Central memory CD4-positive, alpha-beta T cell (primary cell): Measurements from ENCODE around the gene HNRNPUL1.
"Not testable (repeated sequence)": the region's sequence is repeated elsewhere in the genome, so short reads cannot be mapped to it uniquely, and the experiment has no call there.

ENCODE experiments used
- DNase-seq: peaks from one replicate; pipeline ENCODE4 v3.0.0; 2022

The HNRNPUL1 gene

DNA sequence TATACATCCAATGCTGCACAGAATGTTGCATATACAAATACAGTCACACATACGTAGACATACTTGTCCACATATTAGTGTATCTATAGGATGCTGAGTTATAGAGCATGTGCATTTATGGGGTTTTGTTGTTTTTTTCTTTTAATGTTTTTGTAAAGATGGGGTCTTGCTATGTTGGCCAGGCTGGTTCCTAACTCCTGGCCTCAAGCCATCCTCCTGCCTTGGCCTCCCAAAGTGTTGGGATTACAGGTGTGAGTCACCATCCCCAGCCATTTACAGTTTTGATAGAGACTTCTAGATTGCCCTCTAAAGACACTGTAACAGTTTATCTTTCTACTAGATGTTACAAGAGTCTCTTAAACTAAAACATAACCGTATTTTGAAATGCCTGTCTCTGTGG lies 14.3 kb downstream of the HNRNPUL1 start:
- DNase-seq = no peak

DNA sequence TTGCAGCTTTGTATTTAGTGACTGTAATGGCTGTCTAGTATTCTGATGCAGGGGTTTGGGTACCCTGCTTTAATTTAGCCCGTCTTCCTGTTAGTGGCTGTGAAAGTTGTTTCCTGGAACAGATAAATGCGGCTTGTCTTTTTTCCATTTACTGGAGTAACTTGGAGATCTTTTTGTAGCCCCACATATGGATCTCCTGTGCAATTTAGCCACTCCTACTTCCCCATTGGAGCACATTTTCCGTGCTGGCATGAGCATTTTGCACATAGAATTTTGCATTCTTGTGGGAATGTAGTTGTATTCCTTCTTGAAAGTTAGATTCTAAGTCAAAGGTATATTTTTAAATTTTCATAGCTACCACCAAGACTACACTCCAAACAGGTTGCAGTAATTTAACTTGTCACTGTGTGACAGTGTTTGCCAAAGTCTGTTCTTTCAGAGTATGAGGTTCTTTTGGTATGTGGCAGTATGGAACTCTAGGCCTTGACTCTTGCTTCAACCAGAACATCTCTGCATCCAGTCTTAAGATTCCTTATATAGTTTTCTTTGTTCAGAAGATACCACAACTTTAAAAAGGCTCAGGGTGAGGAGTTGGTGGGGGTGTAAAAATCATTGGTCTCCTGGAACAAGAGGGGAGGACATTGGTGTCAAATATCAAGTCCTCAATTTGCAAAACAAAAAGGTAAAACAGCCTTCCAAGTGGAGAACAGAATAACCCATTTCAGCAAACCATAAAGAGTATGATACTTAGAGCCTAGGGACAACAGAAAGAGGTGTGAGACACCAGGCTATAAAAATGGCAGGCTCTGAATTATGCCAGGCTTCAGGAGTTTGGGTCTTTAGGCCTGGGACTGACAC lies 24.7 kb downstream of the HNRNPUL1 start:
- DNase-seq = no peak

DNA sequence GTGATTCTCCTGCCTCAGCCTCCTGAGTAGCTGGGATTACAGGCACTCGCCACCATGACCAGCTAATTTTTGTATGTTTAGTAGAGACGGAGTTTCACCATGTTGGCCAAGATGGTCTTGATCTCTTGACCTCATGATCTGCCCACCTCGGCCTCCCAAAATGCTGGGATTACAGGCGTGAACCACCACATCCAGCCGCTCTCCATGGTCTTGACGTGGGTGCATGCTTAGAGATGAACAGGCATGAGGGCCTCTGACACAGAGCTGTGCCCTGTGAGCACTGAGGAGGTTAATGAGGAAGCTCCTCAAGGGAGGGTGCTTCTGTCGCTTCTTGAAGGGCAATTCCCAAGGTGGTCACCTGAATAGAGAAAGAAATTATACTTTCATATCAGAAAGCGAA lies 25.6 kb downstream of the HNRNPUL1 start:
- DNase-seq = not testable (repeated sequence)

DNA sequence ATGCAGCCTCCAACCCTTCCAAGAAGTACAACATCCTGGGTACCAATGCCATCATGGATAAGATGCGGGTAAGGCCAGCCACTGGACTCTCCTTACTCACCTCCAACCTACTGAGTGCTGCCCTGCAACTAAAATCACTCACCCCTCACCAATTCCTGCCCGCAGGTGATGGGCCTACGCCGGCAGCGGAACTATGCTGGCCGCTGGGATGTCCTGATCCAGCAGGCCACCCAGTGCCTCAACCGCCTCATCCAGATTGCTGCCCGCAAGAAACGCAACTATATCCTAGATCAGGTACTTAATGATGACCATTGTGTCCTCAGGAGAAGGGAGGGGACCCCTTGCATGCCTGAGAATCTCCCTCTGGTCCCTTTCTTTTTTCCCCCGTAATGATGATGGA lies 30.2 kb downstream of the HNRNPUL1 start:
- DNase-seq = no peak

DNA sequence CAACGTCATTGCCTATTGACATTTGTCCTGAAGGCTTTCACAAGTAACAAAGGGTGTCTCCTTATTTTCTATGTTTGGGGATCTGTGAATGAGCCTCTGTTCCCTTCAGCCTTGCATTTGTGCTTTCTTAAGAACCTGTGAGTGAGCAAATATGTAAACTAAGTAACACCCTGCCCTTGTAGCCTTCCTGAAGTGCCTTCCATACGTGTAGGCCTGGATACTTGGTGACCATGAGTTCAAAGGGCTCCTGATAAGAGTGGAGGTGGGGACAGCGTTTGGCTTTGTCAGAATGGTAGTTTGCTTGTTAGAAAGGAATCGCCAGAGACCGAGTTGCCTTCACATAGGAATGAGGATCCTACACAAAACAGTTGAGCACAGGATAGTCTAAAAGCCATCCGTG lies 31.3 kb downstream of the HNRNPUL1 start:
- no peak for DNase-seq

DNA sequence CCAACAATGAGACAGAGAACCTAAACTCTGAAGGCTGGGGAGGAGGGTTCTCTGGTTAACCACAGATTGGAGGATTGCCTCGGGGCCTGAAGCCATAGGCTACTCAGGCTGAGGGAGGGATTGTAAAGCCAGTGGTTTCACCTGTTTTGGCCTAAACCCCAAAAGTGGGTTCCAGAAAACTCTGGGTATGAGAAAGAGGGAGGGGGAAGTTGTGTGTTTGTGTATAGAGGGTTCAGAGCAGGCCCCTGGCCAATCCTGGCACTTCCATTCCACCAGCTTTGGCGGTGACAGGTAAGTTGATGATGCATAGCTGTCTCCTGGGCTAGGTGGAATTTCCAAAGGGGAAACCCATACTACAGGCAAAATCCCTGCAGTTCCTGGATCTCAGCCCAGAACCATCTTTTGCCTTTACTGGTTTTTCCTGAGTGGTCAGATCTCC lies 32.3 kb downstream of the HNRNPUL1 start:
- DNase-seq = no peak

DNA sequence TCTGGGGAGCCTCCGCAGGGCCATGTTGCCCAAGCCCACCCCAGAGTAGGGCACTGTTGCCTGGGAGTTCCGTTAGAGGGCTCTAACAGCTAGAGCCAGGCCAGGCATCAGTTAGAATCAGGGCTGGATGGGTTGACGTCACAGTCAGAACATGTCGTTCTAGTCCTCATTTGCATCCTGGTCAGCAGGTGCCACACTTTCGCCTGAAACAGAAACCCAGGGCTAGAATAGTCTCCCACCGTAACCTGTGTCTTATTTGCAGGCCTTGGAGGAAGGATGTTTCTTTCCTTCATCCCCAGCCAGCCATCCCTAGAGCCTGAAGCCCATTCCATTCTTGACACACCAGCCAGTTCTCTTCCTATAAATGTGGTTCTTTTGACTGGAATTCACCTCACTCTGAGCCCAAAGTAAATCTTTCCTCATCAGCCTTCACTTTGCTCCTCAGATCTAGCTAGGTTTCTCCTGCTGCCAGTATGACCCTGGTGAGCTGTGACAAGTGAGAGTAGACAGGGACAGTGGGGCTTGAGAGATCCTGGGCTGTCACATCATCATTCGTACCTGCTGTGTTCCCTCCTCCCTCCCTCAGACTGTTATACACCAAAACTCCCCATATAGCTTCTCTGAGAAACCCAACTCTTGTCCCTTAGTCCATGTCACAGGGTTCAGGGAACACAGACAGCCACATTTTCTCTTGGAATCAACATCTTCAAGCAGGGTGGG lies 33.6 kb downstream of the HNRNPUL1 start:
- DNase-seq = peak; percentile 37

DNA sequence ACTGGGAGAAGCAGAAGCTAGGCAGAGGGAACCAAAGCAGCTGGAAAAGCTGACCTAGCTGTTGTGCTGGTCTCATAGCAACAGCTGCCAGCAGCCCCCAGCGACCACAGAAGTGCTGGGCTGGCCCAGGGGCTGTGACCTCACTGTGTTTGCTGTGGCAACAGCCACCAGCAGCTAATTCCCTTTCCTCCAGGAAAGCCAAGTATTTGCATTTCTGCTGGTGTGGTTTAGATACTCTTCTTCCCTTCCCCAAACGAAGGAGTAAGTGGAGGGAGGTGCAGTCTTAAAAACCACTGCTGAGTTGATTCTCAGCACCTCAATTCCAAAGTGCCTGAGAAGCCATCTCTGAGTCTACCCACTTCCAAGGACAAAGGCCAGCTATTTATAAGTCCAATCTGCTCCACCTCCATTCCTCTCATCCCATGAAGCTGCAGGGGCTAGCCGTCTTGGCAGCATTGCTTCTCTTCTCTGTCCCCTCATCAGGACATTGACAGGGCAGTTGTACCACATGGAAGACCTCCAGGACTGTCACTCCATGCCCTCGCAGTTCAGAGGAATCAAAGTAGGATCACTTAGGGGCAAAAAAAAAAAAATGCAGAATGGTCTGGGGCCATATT lies 34.3 kb downstream of the HNRNPUL1 start:
- peak; percentile 66 for DNase-seq

DNA sequence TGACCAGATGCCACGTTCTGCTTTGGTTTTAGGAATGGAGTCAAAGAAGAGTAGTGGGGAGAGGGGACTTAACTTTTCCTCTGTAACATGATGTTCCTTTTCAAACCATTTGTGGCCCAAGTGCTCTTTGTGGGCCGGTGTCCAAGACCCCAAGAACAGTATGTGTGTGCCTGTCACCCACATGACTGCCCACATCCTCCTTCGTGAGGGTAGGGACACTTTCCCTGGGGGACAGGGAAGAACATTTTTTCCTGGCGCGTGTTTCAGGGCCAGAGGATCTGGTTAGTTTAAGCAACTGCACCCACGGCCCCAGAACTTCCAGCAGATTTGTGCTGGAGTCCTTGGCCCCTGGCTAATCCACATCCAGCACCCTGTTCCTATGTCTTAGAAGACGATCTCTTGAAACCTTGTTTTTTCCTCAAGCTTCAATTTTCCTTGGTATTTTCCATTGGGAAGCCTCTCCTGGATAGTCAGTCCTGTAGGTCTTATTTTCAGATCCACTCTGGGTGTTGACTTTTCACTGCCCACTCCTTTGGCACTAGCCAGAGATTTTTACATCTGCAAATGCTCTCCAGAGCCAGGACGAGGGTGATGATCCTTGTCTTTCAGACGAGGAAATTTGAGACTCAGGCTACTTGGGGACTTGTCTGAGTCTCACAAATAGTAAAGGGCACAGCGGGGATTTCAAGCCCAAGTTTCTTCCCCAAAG lies 35.0 kb downstream of the HNRNPUL1 start:
- no peak for DNase-seq

DNA sequence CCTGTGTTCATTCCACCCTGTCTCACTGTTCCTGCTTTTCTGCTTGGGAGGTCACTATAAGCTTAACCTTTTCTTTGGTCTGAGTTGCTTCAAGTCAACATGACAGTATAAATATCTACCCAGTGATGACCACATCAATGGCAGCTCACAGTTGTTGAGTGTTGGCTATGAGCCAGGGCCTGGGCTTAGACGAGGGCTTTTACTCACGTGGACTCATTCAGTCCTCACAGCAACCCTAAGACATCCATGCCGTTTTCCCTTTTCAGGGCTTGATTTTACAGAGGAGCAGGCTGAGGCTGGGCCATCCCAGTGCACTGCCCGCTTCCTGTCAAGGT lies 35.5 kb downstream of the HNRNPUL1 start:
- DNase-seq = peak; percentile 63

DNA sequence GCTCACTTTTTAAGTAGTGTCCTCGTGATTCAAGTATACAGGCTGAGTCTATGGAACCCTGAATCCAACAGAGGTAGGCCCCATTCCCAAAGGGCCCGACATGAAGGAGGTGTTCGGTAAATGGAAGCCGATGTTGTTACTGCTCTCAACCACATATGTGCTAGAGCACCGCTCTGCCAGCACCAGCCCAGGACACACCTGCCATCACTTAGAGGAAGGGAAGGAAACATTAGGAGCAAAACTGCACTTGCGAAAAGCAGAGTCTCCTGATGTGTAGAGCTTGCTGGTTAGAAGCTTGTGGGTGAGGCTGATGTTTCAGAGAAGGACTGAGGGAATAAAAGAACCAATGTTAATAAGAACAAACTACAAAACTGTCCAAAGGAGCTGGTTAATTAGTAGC lies 36.4 kb downstream of the HNRNPUL1 start:
- no peak for DNase-seq

DNA sequence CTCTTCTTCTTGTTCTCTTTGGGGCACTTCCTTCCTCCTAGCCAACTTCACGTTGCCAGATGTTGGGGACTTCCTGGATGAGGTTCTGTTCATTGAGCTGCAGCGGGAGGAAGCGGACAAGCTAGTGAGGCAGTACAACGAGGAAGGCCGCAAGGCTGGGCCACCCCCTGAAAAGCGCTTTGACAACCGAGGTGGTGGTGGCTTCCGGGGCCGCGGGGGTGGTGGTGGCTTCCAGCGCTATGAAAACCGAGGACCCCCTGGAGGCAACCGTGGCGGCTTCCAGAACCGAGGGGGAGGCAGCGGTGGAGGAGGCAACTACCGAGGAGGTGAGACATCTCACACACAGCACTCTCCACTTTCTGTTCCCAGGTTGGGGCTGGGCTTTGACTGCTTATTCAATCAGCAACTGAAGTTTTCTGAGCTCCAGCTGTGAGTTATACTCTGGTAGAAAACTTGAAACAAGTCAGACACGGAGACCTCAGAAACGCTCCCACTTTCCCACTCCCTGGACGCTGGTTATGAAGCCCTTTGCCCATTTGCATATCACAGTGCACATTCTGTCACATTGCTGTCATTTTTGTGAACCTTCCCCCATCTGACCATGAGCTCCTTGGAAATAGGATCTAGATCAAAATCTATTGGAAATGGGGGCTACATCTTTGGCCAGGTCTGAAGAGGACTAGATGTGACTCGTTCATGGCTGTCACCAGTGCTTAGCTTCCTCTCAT lies 38.6 kb downstream of the HNRNPUL1 start:
- DNase-seq = peak; percentile 66

DNA sequence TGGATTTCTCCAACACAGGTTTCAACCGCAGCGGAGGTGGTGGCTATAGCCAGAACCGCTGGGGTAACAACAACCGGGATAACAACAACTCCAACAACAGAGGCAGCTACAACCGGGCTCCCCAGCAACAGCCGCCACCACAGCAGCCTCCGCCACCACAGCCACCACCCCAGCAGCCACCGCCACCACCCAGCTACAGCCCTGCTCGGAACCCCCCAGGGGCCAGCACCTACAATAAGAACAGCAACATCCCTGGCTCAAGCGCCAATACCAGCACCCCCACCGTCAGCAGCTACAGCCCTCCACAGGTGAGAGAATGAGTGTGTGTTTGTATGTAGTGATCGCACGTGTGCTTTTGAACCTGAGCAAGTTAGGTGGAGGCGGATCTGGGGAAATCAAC lies 39.8 kb downstream of the HNRNPUL1 start:
- DNase-seq = peak; percentile 50

DNA sequence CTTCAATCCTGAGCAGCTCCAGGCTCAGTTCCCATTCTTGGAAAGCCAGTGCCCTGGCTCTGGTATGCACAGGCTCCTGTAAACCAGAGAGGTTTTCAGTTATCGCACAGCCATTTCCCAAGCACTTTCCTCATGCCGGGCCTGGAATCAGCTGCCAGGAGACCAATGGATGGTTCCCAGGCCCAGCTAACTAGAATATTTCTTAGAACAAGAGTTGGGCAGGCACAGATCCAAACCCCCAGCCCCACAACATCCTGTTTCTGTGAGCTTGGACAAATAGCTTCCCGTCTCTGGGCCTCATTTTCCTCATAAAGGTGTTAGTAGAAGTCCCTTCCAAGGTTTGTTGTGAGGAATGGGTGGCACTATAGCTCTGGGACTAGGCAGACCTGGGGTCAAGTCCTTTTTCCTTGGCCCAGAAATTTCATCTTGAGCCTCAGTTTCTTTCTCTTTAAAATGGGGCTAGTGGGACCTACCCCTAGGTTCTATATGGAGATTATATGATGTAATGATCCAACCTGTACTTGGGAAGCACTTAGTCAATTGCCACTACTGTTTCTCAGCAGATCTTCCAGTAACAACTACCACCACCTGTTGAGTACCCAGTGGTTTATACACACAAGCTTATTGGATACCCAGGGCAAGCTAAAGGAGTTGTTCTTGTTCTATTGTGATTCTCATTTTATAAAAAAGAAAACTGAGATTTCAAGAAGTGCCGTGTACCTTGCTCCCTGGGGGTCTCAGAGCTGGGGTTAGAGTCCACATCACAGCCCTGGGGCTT lies 40.7 kb downstream of the HNRNPUL1 start:
- DNase-seq = no peak

DNA sequence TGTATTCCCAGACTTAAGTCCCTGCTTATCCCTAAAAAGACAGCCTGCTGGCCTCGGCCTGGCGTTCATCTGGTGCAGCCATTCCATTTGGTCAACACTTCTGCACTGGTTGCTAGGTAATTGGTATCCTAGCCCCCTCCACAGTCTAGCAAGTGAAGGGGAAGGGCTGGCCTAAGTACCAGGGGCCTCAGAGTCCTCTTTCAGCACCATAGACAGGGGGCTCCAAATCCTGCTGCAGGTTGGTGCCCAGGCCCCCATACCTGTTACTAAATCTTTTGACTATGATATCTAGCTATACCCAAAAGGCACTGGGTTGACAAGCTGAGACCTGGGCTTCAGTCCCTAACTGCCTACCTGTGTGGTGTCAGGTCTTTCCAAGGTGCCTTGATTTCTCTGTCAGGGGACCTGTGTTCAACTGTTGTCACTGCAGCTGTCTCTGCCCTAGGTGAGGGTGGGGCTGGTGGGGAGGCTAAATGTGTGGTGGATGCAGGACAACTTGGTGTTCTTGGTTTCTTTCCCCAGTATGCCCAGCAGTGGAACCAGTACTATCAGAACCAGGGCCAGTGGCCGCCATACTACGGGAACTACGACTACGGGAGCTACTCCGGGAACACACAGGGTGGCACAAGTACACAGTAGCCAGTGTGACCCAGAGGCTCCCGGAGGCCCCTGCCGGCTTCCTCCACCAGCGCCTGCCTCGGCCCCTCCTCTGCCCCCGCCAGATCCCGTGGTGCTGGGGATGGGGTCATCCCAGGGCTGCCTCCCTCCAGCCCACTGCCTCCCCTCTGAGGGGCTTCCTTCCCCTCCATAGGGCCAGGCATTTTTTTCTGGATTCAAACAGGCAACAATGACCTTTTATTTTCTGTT lies 42.0 kb downstream of the HNRNPUL1 start:
- DNase-seq = no peak

DNA sequence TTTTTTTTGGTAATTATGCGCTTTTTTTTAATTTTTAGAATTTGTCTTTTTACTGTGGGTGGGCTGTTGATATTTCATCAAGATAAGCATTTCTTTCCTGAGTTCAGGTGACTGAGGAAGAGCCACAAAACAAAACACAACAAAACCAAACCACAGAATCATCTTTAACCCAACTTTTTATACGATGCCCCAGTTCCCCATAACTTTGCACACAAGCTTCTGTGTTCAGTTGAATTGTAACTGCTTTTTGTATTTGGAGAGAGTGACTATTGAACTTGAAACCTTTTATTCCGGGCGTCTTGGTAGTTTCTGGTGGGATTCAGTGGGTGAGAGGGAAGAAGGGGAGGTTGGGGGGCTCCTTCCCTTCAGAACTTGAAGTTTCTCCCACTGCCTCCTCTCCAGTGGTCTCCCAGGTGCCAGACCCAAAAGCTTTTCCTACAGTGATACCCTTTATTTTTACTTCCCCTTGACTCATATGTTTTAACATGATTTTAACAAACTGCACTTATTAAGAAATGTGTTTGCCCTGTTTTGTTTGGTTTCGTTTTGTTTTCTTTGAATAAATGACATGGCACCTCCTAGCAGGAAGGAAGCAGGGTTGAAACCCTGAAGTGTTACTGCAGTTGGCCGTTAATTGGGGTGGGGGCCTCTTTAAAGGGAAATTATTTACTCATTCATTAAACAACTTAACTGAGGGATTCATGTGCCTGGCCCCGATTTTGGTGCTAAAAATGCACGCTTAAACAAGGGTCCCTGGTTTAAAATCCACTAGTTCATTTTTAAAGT lies 43.1 kb downstream of the HNRNPUL1 start:
- DNase-seq = peak; percentile 77

DNA sequence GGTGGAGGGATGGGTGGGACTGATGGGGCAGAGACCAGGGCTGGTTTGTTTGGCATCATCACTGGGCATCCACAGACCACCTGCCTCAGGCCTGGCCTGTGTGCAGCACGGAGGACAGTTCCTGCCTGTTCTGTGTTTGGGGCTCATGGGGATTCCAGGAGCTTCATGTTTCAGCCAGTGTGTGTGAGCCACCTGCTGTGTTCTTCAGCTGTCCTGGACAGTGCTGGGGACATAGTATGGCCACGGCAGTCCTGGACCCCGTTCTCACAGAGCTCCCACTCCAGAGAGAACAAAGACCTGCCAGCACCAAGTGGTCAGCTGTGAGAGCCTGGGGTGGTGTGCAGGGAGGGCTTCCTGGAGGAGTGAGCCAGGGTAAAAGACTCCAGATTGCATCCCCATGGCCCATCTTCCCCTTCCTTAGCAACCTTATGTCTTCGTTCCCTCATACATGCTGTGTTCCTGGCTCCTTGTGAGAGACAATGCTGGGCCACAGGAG lies 43.8 kb downstream of the HNRNPUL1 start:
- DNase-seq = no peak

DNA sequence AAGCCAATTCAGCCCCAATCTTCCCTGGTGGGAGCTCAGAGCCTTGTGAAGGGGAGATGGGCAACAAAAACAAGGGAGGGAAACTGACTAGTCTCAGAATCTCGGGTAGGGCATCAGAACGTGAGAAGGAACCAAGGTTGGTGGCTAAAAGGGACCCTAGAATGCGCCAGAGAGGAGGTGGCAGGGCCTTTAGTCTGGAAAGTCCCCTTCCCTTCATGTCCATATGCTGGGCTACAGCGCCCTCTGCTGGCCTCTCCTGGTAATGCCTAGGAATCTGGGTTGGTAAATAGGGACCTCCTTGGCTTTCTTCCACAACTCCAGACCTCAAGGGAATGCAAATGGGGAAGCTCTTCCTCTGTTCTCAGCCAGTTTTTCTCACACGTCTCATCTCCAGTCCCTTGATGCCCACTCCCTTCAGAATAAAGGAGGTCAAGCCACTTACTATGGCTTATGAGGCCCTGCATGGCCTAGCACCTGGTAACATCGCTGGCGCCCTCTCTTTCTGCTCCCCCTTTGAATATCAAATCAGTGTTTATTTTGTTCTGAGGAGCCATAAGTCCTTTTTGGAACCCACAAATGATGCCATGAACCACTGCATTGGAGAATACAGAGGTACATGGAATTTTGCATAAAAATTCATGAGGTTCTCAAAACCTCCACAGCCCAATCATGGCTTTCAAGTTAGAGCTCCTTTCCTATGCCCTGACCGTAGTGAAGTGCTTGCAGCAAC lies 44.4 kb downstream of the HNRNPUL1 start:
- DNase-seq = peak; percentile 88
